Neural cell (in vitro differentiated cells): Measurements from ENCODE around the gene FAM107B. TPM values are rescaled to one million over a fixed set of nuclear protein-coding genes. Genes with fewer than 3 reads are reported as not detected.

Experiments
- H2AFZ ChIP-seq: fragments of 200-600, 300-800 bp; sonication (generic), shearing (Covaris generic); 2 replicates; pipeline ENCODE4 v1.6.0; 2014; ENCODE audit warnings: low read depth, mild to moderate bottlenecking, antibody characterized with exemption, low read length, moderate library complexity
- H3F3A ChIP-seq: fragments of 200-600 bp; shearing (Covaris generic); 2 replicates; pipeline ENCODE4 v1.6.1; 2016; ENCODE audit warnings: mild to moderate bottlenecking, moderate library complexity, mixed read lengths, antibody characterized with exemption, low read length; ENCODE audit not compliant: insufficient read depth, poor library complexity, severe bottlenecking
- H3K27ac ChIP-seq: fragments of 200-600, 300-800 bp; sonication (generic), shearing (Covaris generic); 2 replicates; pipeline ENCODE4 v1.5.1; 2014; ENCODE audit warnings: mild to moderate bottlenecking, low read length, moderate library complexity
- H3K27me3 ChIP-seq: fragments of 300-800, 200-600 bp; sonication (generic), shearing (Covaris generic); 2 replicates; pipeline ENCODE4 v1.6.0; 2014; ENCODE audit warnings: mild to moderate bottlenecking, low read depth, low read length, moderate library complexity; ENCODE audit not compliant: insufficient read depth
- H3K36me3 ChIP-seq: fragments of 300-800, 200-600 bp; sonication (generic), shearing (Covaris generic); 2 replicates; pipeline ENCODE4 v1.5.1; 2014; ENCODE audit warnings: mild to moderate bottlenecking, antibody characterized with exemption, low read length, moderate library complexity; ENCODE audit not compliant: insufficient read depth
- H3K4me2 ChIP-seq: fragments of 300-800, 200-600 bp; sonication (generic), shearing (Covaris generic); 2 replicates; pipeline ENCODE4 v1.6.0; 2014; ENCODE audit warnings: mild to moderate bottlenecking, low read length
- H3K4me3 ChIP-seq: fragments of 300-800, 200-600 bp; sonication (generic), shearing (Covaris generic); 2 replicates; pipeline ENCODE4 v1.5.1; 2014; ENCODE audit warnings: mild to moderate bottlenecking, low read length, moderate library complexity
- H3K79me2 ChIP-seq: fragments of 200-600 bp; shearing (Covaris generic); replicated peaks from 2 replicates; pipeline ENCODE4 v1.6.0; 2014; ENCODE audit warnings: mild to moderate bottlenecking, low read length, moderate library complexity; ENCODE audit not compliant: insufficient read depth
- H3K9ac ChIP-seq: fragments of 300-800, 200-600 bp; sonication (generic), shearing (Covaris generic); 2 replicates; pipeline ENCODE4 v1.6.1; 2016; ENCODE audit warnings: mild to moderate bottlenecking, low read length, mixed read lengths
- H3K9me2 ChIP-seq: fragments of 200-600 bp; shearing (Covaris generic); 2 replicates; pipeline ENCODE4 v1.6.1; 2016; ENCODE audit warnings: mild to moderate bottlenecking, low read length, mixed read lengths; ENCODE audit not compliant: insufficient read depth
- H3K9me3 ChIP-seq: fragments of 200-600, 300-800 bp; sonication (generic), shearing (Covaris generic); 2 replicates; pipeline ENCODE4 v1.6.1; 2016; ENCODE audit warnings: mild to moderate bottlenecking, mixed run types, low read length, moderate library complexity, mixed read lengths
- H4K20me1 ChIP-seq: fragments of 200-600 bp; shearing (Covaris generic); 2 replicates; pipeline ENCODE4 v1.6.1; 2016; ENCODE audit warnings: mild to moderate bottlenecking, mixed run types; ENCODE audit not compliant: insufficient read depth
- EP300 ChIP-seq: fragments of 450-650 bp; conservative IDR thresholded peaks from 2 replicates; pipeline ENCODE4 v1.6.1; 2014; ENCODE audit warnings: antibody characterized with exemption, mild to moderate bottlenecking, moderate library complexity; ENCODE audit not compliant: poor library complexity, severe bottlenecking
- EZH2 ChIP-seq: fragments of 200-600, 300-800 bp; shearing (Covaris generic), sonication (generic); IDR thresholded peaks from 2 replicates; pipeline ENCODE4 v1.6.1; 2014; ENCODE audit warnings: antibody characterized with exemption, low read length, borderline replicate concordance, mild to moderate bottlenecking; ENCODE audit not compliant: insufficient read depth, poor library complexity, severe bottlenecking
- MXI1 ChIP-seq: fragments of 450-650 bp; conservative IDR thresholded peaks from 2 replicates; pipeline ENCODE4 v1.6.1; 2014; ENCODE audit warnings: antibody characterized with exemption, mild to moderate bottlenecking; ENCODE audit not compliant: poor library complexity, severe bottlenecking
- POLR2AphosphoS5 ChIP-seq: IDR thresholded peaks from 2 replicates; pipeline ENCODE4 v1.6.1; 2012
- RAD21 ChIP-seq: fragments of 450-650 bp; conservative IDR thresholded peaks from 2 replicates; pipeline ENCODE4 v1.6.1; 2014; ENCODE audit warnings: antibody characterized with exemption, mild to moderate bottlenecking, moderate library complexity
- SMC3 ChIP-seq: fragments of 450-650 bp; conservative IDR thresholded peaks from 2 replicates; pipeline ENCODE4 v1.6.1; 2014; ENCODE audit warnings: antibody characterized with exemption, mild to moderate bottlenecking, moderate library complexity; ENCODE audit not compliant: poor library complexity
- TAF1 ChIP-seq: IDR thresholded peaks from 2 replicates; pipeline ENCODE4 v1.6.1; 2012; ENCODE audit warnings: low read depth
- polyA plus RNA-seq: library from polyadenylated mRNA; depleted of rRNA; stranded (reverse); fragments of >200 nt; gene quantifications from 2 replicates; pipeline ENCODE4 v1.2.3, GENCODE V29; 2014
- TF ChIP-seq, protein P1 (sequence below): IDR thresholded peaks from 2 replicates; pipeline ENCODE4 v1.6.1; 2012; ENCODE audit warnings: borderline replicate concordance
- TF ChIP-seq, protein P2 (sequence below): fragments of 450-650 bp; IDR thresholded peaks from 2 replicates; pipeline ENCODE4 v1.5.1; 2014; ENCODE audit warnings: antibody characterized with exemption, mild to moderate bottlenecking, moderate library complexity; ENCODE audit not compliant: poor library complexity, severe bottlenecking

Gene FAM107B
- polyA plus RNA-seq, 1 donor from 2014 or later: 106 TPM

DNA sequence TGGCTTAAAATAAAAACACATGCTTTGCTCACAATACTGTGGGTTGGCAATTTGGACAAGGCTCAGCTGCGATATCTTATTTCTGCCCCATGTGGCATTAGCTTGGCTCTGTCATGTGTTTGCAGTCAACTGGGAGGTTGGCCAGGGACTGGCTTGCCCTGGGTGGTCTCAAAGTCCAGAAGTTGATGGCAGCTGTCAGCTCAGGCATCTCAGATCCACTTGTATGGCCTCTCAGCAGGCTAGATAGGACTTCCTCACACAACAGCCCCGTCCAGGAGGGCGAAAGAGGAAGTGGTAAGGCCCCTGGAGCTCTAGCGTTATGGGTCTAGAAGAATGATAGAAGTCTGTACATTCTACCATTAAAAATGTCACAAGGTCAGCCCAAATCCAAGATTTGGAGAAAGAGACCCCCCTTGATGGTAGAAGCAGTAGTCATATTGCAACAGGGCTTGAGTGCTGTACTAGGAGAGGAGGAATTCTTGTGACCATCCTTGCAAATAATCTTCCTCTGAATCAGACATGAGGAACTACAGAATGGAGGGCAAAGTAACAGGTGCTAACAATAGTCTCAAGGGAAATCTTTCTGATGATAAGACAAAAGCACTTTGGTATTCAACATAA is 166.2 kb downstream of the FAM107B start:
- Histone ChIP-seq H4K20me1 (no peaks in the 10 kb centered on the region), H3K9ac (no peak overlapping the region), H3K27ac (no peak overlapping the region), H2AFZ (no peak overlapping the region), H3K27me3 (no peaks in the 10 kb centered on the region), H3K79me2 (no peaks in the 10 kb centered on the region), H3K9me3 (no peaks in the 10 kb centered on the region), H3K4me3 (no peak overlapping the region), H3K9me2 (no peaks in the 10 kb centered on the region), H3F3A (no peaks in the 10 kb centered on the region), H3K4me2 (no peak overlapping the region), H3K36me3 (no peaks in the 10 kb centered on the region)
- no peak for TF ChIP-seq SMC3
- TF ChIP-seq MXI1: no peak
- TF ChIP-seq TAF1: no peak
- TF ChIP-seq, protein P1, sequence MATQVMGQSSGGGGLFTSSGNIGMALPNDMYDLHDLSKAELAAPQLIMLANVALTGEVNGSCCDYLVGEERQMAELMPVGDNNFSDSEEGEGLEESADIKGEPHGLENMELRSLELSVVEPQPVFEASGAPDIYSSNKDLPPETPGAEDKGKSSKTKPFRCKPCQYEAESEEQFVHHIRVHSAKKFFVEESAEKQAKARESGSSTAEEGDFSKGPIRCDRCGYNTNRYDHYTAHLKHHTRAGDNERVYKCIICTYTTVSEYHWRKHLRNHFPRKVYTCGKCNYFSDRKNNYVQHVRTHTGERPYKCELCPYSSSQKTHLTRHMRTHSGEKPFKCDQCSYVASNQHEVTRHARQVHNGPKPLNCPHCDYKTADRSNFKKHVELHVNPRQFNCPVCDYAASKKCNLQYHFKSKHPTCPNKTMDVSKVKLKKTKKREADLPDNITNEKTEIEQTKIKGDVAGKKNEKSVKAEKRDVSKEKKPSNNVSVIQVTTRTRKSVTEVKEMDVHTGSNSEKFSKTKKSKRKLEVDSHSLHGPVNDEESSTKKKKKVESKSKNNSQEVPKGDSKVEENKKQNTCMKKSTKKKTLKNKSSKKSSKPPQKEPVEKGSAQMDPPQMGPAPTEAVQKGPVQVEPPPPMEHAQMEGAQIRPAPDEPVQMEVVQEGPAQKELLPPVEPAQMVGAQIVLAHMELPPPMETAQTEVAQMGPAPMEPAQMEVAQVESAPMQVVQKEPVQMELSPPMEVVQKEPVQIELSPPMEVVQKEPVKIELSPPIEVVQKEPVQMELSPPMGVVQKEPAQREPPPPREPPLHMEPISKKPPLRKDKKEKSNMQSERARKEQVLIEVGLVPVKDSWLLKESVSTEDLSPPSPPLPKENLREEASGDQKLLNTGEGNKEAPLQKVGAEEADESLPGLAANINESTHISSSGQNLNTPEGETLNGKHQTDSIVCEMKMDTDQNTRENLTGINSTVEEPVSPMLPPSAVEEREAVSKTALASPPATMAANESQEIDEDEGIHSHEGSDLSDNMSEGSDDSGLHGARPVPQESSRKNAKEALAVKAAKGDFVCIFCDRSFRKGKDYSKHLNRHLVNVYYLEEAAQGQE: no peak
- TF ChIP-seq POLR2AphosphoS5: no peak
- no peak for TF ChIP-seq RAD21
- TF ChIP-seq, protein P2, sequence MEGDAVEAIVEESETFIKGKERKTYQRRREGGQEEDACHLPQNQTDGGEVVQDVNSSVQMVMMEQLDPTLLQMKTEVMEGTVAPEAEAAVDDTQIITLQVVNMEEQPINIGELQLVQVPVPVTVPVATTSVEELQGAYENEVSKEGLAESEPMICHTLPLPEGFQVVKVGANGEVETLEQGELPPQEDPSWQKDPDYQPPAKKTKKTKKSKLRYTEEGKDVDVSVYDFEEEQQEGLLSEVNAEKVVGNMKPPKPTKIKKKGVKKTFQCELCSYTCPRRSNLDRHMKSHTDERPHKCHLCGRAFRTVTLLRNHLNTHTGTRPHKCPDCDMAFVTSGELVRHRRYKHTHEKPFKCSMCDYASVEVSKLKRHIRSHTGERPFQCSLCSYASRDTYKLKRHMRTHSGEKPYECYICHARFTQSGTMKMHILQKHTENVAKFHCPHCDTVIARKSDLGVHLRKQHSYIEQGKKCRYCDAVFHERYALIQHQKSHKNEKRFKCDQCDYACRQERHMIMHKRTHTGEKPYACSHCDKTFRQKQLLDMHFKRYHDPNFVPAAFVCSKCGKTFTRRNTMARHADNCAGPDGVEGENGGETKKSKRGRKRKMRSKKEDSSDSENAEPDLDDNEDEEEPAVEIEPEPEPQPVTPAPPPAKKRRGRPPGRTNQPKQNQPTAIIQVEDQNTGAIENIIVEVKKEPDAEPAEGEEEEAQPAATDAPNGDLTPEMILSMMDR: no peak
- TF ChIP-seq EP300: no peak
- no peak for TF ChIP-seq EZH2

DNA sequence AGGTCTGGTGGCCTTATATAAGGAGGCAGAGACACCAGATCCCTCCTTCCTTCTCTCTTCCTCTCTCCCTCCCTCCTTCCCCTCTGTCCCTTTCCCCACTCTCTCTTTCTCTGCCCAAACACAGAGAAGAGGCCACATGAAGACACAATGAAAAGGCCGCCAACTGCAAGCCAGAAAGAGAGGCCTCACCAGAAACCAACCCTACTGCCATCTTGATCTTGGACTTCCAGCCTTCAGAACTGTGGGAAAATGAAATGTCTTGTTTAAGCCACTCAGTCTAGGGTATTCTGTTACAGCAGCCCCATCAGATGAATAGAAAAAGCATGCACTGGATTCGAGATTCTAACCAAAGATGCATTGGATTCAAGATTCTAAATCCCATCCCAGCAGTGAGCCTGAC is 168.1 kb downstream of the FAM107B start:
- no peaks in the 10 kb centered on the region for H4K20me1 ChIP-seq
- no peak overlapping the region for H3K9ac ChIP-seq
- H3K9me3 ChIP-seq: no peaks in the 10 kb centered on the region
- H2AFZ ChIP-seq: no peak overlapping the region
- H3K4me2 ChIP-seq: no peak overlapping the region
- TF ChIP-seq POLR2AphosphoS5: no peak
- TF ChIP-seq, protein P1: no peak
- no peak for TF ChIP-seq EZH2
- TF ChIP-seq, protein P2: no peak
- no peak for TF ChIP-seq RAD21
- no peak for TF ChIP-seq EP300
- TF ChIP-seq SMC3: no peak
- no peak for TF ChIP-seq MXI1
- TF ChIP-seq TAF1: no peak
- H3K36me3 ChIP-seq: no peaks in the 10 kb centered on the region
- no peaks in the 10 kb centered on the region for H3K27me3 ChIP-seq
- H3K79me2 ChIP-seq: peaks cover 18% of the 10 kb centered on the region
- no peak overlapping the region for H3K4me3 ChIP-seq
- no peak overlapping the region for H3K27ac ChIP-seq
- H3F3A ChIP-seq: no peaks in the 10 kb centered on the region
- no peaks in the 10 kb centered on the region for H3K9me2 ChIP-seq
